ENCODE results near the gene RPS5. TPM values are rescaled to one million over a fixed set of nuclear protein-coding genes. Genes with fewer than 3 reads are reported as not detected.

Gene RPS5
- total RNA-seq, 1 donor from 2014 or later = 2,403 TPM

DNA sequence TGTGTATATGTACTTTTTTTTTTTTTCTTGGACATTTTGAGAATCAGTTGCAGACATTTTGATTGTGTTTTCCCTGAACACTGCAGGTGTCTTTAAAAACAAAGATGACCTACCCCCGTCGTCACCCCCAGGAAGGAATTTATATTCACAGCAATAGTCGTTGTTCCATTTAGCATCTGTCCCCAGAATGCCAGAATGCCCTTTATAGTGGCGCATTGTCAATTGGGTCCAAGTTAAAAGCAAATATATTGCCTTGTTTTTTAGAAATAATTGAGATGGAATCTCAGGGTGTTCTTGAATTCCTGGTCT, 6.6 kb downstream of the RPS5 start:
- H3K4me3 ChIP-seq (ENCODE audit: low read depth, low read length) = no peak overlapping the region
- peaks cover 22% of the 10 kb centered on the region for H3K27me3 ChIP-seq (ENCODE audit: control insufficient read depth, insufficient read depth, low read length)
- TF ChIP-seq CTCF (IDR thresholded peaks at IDR 0.05; ENCODE audit: insufficient read depth, low read length, poor library complexity, severe bottlenecking) = no peak
- H3K36me3 ChIP-seq (ENCODE audit: control insufficient read depth, insufficient read depth, low read length) = peaks cover 10% of the 10 kb centered on the region
- DNase-seq (ENCODE audit: low read depth) = no peak

GRCh38 chr19:58394821-58395219, 7.8 kb downstream of the RPS5 start:
- Histone ChIP-seq H3K36me3 (ENCODE audit: control insufficient read depth, insufficient read depth, low read length) (peaks cover 10% of the 10 kb centered on the region), H3K27me3 (ENCODE audit: control insufficient read depth, insufficient read depth, low read length) (peaks cover 22% of the 10 kb centered on the region), H3K4me3 (ENCODE audit: low read depth, low read length) (no peak overlapping the region)
- no peak for DNase-seq (ENCODE audit: low read depth)
- no peak for TF ChIP-seq CTCF (IDR thresholded peaks at IDR 0.05; ENCODE audit: insufficient read depth, low read length, poor library complexity, severe bottlenecking)

DNA sequence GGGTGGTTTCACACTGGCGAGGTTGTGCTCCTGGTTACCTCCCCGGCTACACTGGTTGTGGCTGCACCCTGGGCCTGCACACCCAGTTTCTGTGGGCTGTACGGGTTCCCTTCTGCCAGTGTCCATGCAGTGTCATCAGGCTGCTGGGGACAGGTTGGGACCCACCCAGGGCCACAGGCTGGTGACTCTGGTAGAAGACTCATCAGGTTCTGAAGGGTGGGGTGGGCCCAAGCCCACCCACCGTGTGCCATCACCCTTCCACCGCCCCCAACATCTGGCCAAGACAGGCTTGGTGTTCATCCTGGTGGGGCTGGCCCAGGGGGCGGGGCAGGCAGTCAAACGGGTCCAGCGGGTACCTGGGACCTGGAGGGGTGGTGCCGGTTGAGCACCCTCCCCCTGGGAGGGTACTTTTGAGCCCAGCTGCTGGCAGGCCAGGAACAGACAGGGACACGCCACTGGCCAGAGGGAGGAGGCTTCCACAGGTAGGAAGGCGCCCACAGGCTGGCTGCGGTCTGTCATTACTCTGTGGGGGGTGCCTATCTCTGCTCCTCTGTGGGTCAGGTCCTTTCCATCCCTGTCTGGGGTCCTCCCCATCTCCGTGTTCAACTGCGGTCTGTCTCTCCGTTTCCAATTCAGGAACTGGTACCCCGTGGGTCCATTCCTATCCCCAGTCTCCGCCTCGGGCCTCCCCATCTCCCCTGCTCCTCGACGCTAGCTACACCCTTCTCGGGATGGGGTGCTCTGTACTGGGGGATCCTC, 8.3 kb downstream of the RPS5 start, which contains the start of gene RNF225:
TSS of gene RNF225 (plus strand) at position 437 of the 759 bp plus-strand sequence. CDS start 434 bp downstream, outside the sequence.
- H3K27me3 ChIP-seq (ENCODE audit: control insufficient read depth, insufficient read depth, low read length) = peaks cover 22% of the 10 kb centered on the region
- TF ChIP-seq CTCF (IDR thresholded peaks at IDR 0.05; ENCODE audit: insufficient read depth, low read length, poor library complexity, severe bottlenecking) = no peak
- H3K36me3 ChIP-seq (ENCODE audit: control insufficient read depth, insufficient read depth, low read length) = peaks cover 10% of the 10 kb centered on the region
- peak within 1 kb of the TSS; percentile 2 for H3K4me3 ChIP-seq (ENCODE audit: low read depth, low read length)
- DNase-seq (ENCODE audit: low read depth) = no peak

DNA sequence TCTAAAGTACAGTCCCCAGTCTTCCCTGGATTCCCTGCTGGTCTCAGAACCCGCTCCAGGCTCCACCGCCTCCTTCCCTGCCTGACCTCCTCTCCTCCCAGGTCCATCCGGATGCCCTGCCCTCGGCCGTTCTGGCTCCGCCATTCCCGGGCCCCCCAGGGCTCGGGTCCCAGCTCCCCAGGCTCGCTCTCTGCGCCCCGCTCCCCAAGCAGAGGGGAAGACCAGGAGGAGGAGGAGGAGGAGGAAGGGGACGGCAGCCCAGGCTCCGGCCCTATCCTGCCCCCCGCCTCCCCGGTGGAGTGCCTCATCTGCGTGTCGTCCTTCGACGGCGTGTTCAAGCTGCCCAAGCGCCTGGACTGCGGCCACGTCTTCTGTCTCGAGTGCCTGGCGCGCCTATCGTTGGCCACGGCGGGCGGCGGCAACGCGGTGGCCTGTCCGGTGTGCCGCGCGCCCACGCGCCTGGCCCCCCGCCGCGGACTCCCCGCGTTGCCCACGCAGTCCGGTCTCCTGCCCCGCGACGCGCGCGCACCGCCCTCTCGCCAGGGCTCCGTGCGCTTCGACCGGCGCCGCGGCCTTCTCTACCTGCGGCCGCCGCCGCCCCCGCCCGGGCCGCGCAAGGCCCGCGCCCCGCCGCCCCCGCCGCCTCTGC, 9.0 kb downstream of the RPS5 start:
- Histone ChIP-seq H3K27me3 (ENCODE audit: control insufficient read depth, insufficient read depth, low read length) (peaks cover 22% of the 10 kb centered on the region), H3K36me3 (ENCODE audit: control insufficient read depth, insufficient read depth, low read length) (peaks cover 10% of the 10 kb centered on the region), H3K4me3 (ENCODE audit: low read depth, low read length) (peak overlapping the region; percentile 2)
- DNase-seq (ENCODE audit: low read depth) = no peak
- no peak for TF ChIP-seq CTCF (IDR thresholded peaks at IDR 0.05; ENCODE audit: insufficient read depth, low read length, poor library complexity, severe bottlenecking)

GRCh38 chr19:58396691-58397532, 9.8 kb downstream of the RPS5 start:
- TF ChIP-seq CTCF (IDR thresholded peaks at IDR 0.05; ENCODE audit: insufficient read depth, low read length, poor library complexity, severe bottlenecking) = no peak
- no peak for DNase-seq (ENCODE audit: low read depth)
- H3K4me3 ChIP-seq (ENCODE audit: low read depth, low read length) = no peak overlapping the region

More at GRCh38 chr19:58396691-58397532, 9.8 kb downstream of the RPS5 start:
- H3K27me3 ChIP-seq (ENCODE audit: control insufficient read depth, insufficient read depth, low read length) = peaks cover 22% of the 10 kb centered on the region
- peaks cover 10% of the 10 kb centered on the region for H3K36me3 ChIP-seq (ENCODE audit: control insufficient read depth, insufficient read depth, low read length)

Data from kidney epithelial cell (primary cell).